ENCODE measurements around the gene STK10.

DNA sequence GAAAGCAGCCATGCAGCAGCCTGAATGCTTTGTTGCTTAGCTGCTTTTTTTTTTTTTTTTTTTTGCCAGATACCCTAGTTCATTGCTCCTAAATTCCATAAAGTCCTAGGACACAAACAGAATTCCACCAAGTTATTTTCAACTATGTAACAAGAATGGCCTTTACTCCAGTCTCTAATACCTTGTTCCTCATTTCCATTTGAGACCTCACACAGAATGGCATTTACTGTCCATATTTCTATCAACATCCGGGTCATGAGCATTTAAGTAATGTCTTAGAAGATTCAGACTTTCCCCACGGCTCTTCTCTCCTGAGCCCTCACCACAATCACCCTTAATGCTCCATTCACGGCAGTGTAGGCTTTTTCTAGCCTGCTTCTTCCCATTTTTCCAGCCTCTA lies 149.9 kb downstream of the STK10 start:
- TF ChIP-seq, protein P1, sequence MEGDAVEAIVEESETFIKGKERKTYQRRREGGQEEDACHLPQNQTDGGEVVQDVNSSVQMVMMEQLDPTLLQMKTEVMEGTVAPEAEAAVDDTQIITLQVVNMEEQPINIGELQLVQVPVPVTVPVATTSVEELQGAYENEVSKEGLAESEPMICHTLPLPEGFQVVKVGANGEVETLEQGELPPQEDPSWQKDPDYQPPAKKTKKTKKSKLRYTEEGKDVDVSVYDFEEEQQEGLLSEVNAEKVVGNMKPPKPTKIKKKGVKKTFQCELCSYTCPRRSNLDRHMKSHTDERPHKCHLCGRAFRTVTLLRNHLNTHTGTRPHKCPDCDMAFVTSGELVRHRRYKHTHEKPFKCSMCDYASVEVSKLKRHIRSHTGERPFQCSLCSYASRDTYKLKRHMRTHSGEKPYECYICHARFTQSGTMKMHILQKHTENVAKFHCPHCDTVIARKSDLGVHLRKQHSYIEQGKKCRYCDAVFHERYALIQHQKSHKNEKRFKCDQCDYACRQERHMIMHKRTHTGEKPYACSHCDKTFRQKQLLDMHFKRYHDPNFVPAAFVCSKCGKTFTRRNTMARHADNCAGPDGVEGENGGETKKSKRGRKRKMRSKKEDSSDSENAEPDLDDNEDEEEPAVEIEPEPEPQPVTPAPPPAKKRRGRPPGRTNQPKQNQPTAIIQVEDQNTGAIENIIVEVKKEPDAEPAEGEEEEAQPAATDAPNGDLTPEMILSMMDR (conservative IDR thresholded peaks at IDR 0.05; ENCODE audit: low read length), result no peak
- TF ChIP-seq EZH2phosphoT487 (IDR thresholded peaks at IDR 0.05; ENCODE audit: borderline replicate concordance), result no peak
